ENCODE results near the gene PIAS1.
"Not testable (repeated sequence)": the region's sequence is repeated elsewhere in the genome, so short reads cannot be mapped to it uniquely, and the experiment has no call there.

PIAS1 gene

DNA sequence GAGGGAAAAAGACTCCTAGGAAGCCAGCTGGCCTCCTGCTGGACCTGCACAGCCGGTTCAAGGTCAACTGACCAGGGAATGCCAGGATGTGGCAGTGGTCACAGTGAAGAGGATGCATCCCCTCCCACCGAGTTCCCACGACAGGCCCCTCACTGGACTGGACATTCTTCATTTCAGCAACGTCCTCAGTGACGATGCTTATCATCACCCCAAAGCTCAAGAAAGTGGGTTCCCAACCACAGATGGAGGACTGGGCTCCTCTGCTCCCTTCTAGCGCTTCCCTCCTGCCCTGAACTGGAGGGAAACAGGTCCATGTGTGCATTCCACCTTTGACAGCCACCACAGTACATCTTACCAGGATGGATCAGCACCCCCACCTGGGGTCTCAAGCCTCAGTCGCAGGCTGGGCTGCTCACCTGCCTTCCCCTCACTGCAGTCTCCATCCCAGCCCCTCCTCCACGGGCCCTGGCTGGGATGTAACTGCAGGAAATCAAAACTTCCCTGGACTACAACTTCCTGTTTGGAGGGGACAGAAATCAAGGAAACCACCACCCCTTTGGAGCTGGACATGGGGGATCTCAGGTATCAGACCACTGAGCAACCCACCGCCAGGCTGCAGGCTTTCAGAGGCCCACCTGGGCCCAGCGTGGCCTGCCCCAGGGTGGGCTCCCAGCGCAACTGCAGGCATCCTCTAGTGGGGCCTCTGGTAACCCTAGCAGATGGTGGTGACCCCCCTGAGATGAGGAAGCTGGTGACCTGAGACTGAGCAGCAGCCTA lies 143.7 kb downstream of the PIAS1 start:
- TF ChIP-seq, protein P1, sequence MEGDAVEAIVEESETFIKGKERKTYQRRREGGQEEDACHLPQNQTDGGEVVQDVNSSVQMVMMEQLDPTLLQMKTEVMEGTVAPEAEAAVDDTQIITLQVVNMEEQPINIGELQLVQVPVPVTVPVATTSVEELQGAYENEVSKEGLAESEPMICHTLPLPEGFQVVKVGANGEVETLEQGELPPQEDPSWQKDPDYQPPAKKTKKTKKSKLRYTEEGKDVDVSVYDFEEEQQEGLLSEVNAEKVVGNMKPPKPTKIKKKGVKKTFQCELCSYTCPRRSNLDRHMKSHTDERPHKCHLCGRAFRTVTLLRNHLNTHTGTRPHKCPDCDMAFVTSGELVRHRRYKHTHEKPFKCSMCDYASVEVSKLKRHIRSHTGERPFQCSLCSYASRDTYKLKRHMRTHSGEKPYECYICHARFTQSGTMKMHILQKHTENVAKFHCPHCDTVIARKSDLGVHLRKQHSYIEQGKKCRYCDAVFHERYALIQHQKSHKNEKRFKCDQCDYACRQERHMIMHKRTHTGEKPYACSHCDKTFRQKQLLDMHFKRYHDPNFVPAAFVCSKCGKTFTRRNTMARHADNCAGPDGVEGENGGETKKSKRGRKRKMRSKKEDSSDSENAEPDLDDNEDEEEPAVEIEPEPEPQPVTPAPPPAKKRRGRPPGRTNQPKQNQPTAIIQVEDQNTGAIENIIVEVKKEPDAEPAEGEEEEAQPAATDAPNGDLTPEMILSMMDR (IDR thresholded peaks at IDR 0.05; ENCODE audit: insufficient read depth, missing control alignments): no peak
- FAIRE-seq: no peak
- DNase-seq (ENCODE audit: insufficient read length, low spot score): no peak

DNA sequence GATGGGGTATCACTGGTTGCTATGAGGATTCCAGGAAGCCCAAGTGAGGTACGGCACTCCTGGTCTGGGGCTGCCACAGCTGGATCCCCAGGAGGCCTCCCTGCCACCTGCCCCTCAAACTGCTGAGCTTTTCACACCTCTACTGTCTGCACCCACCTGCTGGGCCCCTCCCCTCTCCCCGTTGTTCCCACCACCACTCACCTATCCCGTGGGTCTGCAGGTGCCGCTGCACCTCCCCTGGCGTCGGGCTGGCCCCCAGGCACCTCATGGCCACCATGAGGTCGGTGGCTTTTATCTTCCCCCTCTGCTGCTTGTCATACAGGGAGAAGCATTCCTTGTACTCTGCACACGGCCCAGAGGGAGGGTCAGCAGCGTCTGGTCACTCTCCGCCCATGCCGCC lies 145.2 kb downstream of the PIAS1 start:
- FAIRE-seq (no peak), DNase-seq (ENCODE audit: insufficient read length, low spot score) (no peak)
- TF ChIP-seq, protein P1 (IDR thresholded peaks at IDR 0.05; ENCODE audit: insufficient read depth, missing control alignments): no peak

DNA sequence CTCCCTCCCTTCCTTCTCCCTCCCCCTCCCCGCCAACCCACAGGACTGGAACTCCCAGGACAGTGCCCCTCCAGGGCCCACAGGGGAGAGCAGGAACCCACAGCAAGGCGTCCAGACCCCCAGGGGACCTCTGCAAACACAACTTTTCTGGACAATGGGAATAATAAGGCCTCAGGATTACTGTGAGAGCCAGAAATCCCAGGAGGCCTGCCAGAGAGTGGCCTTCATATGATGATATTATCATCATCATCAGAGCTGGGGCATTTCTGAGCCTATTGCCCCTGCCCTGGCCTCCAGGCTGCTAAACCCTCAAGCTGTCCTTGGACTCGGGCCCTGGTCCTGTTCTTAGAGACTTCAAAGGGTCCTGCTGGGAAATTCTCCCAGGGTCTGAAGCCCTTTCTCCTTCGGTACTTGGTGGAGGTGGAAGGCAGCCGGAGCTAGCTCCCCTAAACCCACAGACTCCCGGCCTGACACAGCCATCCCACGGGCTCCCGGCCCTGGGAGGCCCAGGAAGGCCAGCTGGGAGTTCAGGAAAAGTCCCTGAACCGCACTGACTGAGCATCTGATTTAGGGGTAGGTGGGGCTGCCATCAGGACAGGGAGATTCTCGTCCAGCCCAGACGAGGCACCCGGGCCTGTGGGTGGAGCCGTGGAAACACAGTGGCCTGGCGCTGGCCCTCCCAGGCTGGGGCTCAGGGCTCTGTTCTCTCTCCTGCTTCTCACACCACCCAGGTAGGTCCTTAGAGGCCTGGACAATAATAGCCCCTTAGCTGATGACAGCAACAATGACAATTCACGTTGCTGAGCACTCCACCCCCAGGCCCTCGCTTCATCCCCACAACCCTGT lies 146.1 kb downstream of the PIAS1 start:
- FAIRE-seq: no peak
- DNase-seq (ENCODE audit: insufficient read length, low spot score): no peak
- TF ChIP-seq, protein P1 (IDR thresholded peaks at IDR 0.05; ENCODE audit: insufficient read depth, missing control alignments): no peak

DNA sequence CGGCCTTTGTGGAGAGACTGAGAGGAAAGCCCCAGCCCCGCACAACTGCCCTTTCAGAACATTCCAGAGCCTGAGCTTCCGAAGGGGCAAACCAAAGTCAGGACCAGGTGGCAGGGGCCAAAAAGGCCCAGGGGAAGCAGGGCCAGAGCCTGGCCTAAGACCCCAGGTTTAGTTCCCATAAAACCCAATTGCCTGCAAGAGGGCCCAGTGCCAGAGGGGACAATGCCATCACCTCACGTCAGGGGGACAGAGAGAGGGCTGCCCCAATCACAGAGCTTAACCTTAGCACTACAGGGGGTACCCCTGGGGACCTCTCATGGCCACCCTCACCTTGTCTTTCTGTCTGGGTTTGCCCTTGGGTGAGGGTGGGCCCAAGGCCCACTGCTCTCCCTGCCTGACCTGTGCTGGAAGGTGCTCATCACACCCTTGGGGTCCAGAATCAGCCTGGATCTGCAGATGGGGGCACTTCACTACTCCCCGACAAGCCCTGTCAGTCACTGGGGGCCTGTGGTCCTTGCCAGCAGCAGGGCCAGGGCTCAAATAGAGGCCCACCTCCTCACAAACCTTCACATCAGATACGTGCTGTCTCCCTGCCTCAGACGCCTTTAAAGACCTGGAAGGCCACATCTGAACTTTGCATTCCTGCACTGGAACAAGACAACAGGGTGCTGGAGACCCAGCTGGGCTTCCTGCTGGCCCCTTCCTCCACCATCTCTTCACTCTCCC lies 147.2 kb downstream of the PIAS1 start:
- TF ChIP-seq, protein P1 (IDR thresholded peaks at IDR 0.05; ENCODE audit: insufficient read depth, missing control alignments): no peak
- no peak for DNase-seq (ENCODE audit: insufficient read length, low spot score)
- no peak for FAIRE-seq

DNA sequence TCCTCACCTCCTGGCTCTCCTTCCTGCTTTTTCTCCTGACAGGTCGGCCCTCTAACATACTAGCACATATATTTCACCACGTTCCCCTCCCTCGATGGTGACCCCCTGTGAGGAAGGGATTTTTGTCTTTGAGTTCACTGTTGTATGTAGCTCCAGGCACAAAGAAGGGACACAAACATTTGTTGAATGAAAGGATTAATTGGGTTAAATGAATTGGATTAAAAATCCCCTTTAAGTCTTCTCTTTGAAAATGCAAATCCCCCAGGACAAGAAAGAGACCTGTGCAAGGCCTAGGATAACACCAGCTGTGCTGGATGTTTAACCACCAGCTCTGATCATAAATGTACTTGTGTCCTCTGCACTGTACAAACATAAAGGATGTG lies 147.8 kb downstream of the PIAS1 start:
- FAIRE-seq (no peak), DNase-seq (ENCODE audit: insufficient read length, low spot score) (no peak)
- TF ChIP-seq, protein P1 (IDR thresholded peaks at IDR 0.05; ENCODE audit: insufficient read depth, missing control alignments): no peak

DNA sequence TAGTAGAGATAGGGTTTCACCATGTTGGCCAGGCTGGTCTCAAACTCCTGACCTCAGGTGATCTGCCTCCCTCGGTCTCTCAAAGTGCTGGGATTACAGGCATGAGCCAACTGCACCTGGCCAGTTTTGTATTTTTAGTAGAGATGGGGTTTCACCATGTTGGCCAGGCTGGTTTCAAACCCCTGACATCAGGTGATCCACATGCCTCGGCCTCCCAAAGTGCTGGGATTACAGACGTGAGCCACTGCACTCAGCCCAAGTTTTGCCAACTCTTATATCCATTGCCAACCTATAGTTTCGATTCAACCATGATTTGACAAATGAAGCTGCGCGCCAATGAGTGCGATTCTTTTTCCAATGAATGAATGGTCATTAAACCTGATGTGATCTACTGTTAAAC lies 148.9 kb downstream of the PIAS1 start:
- not testable (repeated sequence) for DNase-seq (ENCODE audit: insufficient read length, low spot score); FAIRE-seq

DNA sequence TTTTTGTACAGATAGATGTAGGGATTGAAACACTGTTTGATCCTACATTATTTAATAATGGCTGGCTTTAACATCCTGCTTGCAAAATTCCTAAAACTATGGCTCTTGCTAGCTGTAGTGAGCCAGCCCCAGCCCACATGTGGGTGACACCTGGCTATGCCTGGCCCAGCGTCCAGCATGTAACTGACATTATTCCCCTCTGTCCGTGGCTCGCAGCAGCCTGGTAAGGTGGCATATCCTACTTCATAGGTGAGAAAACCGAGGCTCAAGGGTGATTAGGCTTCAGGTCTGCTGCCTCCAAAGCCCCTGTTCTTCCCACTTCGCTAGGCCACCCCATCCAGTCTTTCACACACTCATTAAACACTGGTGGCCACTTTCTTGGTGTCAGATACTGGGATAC lies 149.4 kb downstream of the PIAS1 start:
- no peak for FAIRE-seq
- TF ChIP-seq, protein P1 (IDR thresholded peaks at IDR 0.05; ENCODE audit: insufficient read depth, missing control alignments): no peak
- DNase-seq (ENCODE audit: insufficient read length, low spot score): no peak

Measured in D721Med (cell line).